Limb (tissue), 2 donors: Measurements from ENCODE around the gene ZNF784.

Experiments
- DNase-seq, 2 donors: peaks; one replicate each; pipeline ENCODE4 v3.0.0-alpha.2; 2016; ENCODE audit errors: extremely low spot score in 2 of 2

The ZNF784 gene

DNA sequence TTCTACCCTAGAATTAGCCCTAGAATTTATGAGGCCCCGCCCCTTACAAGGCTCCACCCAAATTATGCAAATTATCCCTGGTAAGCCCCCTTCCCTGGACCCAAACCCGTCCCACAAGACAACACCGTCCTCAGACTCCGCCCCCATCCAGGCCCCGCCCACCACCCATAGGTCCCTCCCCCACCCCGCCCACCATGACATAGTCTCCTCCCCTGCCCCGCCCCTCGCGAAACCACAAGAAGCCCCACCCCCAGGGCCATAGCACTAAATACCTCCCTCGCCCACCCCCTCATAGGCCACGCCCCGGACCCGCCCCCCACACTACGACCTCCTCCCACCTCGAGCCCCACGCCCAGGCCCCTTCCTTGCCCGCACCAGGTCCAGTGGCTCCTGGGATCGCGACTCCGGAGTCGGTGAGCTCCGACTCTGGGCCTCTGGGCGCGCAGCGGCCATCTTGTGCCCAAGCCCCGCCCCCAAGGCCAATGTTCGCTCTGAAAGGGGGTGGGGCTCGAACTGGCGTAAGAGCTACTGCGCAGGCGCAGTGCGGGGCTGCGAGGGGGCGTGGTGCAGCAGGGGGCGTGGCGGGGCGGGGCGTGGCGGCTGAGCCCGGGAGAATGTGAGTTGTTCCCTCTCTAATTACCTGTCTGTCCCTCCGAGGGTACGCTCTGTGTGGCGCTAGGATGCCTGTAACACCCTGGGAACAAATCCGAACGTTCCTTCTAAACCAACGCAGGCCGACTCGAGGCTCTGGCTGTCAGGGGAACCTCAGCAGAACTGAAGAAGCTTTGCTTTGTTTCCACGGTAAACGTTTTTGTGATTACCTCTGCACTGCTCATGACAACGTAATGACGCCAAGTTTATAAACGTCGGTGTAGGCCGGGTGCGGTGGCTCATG, at the start of gene ZNF784:
Gene ZNF784, minus strand, starts transcription at position 458 of the 895 bp plus-strand sequence. Its CDS starts 5 bp downstream, at position 453.
- DNase-seq = peak; percentile 97

DNA sequence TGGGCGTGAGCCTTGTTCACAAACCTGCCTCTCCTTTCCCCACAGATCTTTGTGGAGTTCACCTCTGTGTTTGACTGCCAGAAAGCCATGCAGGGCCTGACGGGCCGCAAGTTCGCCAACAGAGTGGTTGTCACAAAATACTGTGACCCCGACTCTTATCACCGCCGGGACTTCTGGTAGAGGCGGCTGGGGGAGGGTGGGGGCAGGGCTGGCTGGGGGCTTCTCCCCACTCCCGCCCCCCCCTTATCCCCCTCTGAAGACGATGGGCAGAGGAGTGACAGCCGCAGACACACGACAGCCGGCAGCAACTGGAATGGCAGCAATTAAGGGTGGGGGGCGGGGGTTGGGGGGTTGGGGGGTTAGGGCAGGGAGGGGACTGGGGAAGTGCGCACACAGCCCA, 49.5 kb upstream of the ZNF784 start:
- no peak for DNase-seq

- no peak for DNase-seq
Measured at GRCh38 chr19:55673465-55673864, 49.1 kb upstream of the ZNF784 start.

GRCh38 chr19:55672418-55672817, 48.1 kb upstream of the ZNF784 start:
- DNase-seq = no peak

DNA sequence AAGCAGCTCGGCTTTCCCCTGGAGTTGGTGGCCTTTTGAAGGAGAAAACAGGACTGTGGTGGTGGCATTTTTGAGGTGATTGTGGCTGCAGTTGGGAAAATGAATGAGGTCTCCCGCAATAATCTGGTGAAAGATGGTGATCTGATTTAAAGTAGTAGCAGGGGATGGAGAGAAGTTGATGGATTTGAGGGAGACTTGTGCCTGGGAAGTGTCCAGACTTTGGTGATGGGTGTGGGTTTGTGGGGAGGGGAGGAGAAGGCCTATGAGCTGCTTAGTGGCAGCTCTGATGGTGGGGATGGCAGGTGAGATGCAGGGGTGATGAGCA, 46.6 kb upstream of the ZNF784 start:
- DNase-seq = no peak

DNA sequence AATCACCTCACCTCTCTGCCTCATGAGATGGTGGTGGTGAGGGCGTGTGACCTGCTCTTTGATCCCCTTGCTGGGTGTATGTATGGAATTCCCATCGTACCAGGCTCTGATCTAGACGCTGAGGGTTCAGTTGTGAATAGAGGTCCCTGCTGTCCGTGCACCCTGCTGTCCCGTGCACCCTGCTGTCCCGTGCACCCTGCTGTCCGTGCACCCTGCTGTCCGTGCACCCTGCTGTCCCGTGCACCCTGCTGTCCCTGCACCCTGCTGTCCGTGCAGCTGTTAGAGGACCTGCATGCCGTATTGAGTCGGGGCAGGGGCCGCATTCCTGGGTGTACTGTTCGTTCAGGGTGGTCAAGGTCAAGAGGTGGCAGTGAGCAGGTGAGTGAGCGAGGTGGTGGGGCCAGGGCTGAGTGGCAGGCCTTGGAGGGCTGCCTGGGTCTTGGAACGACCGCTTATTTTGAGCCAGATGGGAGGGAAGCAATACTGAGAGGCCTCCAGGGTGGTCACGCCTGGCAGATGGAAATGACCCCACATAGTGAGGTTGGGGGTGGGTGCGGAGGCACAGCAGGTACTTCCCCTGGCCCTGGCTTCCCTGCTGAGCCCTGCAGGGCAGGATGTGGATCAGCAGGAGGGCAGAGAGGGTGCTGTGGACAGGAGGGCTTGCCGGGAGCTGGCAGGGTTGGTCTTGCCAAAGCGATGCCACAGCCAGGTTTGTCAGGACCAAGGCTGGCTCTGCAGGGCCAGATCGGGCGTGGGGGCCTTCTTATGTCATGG, 46.1 kb upstream of the ZNF784 start:
- peak in 1 of 2 donors; percentile 80 for DNase-seq

GRCh38 chr19:55669418-55670279, 45.3 kb upstream of the ZNF784 start:
- no peak for DNase-seq

DNA sequence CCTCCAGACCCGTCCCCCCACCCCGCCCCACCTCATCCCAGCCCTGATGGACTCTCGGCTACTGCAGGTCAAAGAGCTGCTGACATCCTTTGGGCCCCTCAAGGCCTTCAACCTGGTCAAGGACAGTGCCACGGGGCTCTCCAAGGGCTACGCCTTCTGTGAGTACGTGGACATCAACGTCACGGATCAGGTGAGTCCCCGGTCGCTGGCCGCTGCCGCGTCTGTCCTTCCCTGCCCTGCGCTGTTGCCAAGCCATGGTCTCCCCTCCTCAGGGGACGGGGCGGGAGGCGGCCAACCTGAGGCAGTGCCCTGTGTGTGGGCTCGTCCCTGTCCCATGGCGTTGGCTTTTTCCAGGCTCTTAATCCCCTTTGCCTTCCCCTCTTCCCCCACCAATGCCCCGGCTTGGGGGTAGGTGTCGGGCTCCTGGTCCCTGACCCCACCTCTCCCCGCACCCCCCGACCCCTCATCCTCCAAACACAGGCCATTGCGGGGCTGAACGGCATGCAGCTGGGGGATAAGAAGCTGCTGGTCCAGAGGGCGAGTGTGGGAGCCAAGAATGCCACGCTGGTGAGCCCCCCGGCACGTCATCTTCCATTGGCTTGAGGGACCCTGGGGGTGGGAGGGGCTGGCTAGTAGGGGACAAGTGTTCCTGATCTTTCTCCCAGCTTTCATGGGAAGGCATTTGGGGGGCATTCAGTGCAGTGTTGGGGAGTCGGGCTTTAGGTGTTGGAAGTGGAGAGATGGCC, 44.4 kb upstream of the ZNF784 start:
- DNase-seq = no peak

DNA sequence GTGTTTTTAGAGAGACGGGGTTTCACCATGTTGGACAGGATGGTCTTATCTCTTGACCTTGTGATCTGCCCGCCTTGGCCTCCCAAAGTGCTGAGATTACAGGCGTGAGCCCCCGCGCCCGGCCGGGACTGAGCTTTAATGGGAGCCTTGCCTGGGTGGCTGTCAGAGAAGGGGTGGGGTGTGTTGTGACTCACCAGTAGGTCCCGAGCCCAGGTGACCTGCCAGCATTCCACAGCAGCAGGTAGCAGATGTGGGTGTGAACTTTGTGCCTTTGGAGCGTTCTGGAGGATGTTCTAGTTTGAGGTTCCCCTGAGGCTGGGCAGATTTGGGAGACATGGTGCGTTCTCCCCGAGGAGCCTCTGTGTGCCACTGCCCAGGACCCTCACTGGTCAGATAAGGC, 43.6 kb upstream of the ZNF784 start:
- DNase-seq = no peak

DNA sequence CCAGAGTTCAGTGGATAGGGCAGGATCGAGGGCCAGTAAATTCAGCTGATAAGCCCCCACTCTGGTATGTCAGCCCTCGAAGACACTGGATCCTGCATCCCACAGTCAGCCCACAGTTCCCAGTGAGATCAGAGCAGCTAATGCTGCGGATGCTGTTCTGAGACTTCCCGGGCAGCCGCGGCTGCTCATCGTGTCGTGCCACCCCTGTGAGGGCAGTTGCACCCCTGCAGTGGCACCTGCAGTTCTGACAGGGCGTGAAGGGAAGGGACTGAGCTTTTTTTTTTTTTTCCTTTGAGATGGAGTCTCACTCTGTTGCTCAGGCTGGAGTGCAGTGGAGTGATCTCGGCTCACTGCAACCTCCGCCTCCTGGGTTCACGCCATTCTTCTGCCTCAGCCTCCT, 43.1 kb upstream of the ZNF784 start:
- no peak for DNase-seq

- DNase-seq = no peak
Measured at GRCh38 chr19:55667006-55667381, 42.6 kb upstream of the ZNF784 start.

GRCh38 chr19:55666343-55667005, 42.1 kb upstream of the ZNF784 start:
- no peak for DNase-seq

- DNase-seq = no peak
Measured at GRCh38 chr19:55663846-55664536, 39.6 kb upstream of the ZNF784 start.

DNA sequence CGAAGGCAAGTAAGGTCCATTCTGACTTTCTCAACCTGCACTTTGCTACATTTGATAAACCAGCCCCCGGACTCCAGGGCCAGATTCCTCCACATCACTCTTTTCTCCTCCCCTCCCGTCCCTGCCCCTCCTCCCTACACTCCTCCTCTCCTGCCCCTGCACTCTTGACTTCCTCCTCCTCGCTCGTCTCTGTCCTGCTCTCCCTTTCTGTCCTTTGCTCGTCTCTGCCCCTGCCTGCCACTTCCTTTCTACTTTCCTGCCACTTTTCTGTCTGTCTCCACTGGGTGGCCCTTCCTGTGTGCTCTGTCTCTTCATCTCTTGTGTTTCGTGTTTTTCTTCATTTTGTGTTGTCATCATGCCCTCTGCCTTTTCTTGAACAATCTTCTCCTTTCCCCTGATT, 37.5 kb upstream of the ZNF784 start:
- DNase-seq = no peak

- no peak for DNase-seq
Measured at GRCh38 chr19:55660991-55661390, 36.6 kb upstream of the ZNF784 start.

DNA sequence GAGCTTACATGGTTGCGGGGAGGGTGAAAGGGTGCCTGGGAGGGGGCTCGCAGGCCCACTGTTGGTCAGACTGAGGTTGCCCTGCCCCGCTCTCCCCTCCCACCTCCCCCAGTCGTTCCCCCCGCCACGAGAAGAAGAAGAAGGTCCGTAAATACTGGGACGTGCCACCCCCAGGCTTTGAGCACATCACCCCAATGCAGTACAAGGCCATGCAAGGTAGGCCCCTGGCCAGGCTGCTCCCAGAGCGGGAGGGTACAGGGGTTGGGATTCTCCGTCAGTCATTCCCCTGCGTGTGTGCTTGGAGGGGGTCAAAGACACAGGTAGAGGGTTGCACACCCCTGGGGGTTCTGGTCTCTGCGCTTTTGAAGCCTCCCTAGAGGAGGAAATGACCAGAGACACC, 36.0 kb upstream of the ZNF784 start:
- no peak for DNase-seq

DNA sequence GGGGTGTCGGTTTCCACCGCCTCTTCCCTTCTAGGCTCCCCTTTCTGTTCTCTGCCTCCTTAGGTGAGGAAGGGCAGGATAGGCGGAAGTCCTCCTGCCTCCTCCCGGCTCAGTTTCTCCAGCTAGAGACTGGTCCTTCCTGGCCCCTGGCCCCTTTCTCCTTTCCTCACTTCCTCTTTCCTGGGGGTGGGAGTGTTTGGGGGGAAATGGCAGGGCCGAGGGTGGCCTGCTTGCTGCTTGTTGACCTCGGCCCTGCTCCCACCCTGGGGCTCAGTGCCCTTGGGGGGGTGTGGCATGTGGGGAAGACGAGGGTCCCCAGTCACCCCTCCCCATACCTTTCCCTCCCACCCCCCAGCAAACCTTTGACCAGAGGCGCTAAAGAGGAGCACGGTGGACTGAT, 35.5 kb upstream of the ZNF784 start:
- DNase-seq = no peak

GRCh38 chr19:55658846-55659459, 34.6 kb upstream of the ZNF784 start:
- no peak for DNase-seq

- DNase-seq = no peak
Measured at GRCh38 chr19:55656988-55657747, 32.8 kb upstream of the ZNF784 start.
